Measurements from ENCODE around the gene DDX19B. TPM values are rescaled to one million over a fixed set of nuclear protein-coding genes. Genes with fewer than 3 reads are reported as not detected.

Gene DDX19B
- total and polyA plus RNA-seq, 9 of the 15 experiments (the other 6 are each of a cell fraction or from before 2014, with no cell fraction given), result 7.0 to 32.9 (median 19.3) TPM

GRCh38 chr16:70383421-70383960 lies 84.5 kb downstream of the DDX19B start:
- peaks cover 4% of the 10 kb centered on the region; the same call in 1 of the 3 replicates for H3K79me2 ChIP-seq (ENCODE audit: control insufficient read depth, insufficient read depth, low read length)
- in situ Hi-C loops (cut with MboI), result no loop called here
- ChIA-PET CTCF (ENCODE audit: low intra/inter-chr PET ratio) (no interaction called here), POLR2A (interaction anchor here (0.6 to 0.8 kb wide), 2 partner anchors 13 to 1498 kb away, joined by 3 to 4 read pairs; no protein-coding TSS in a partner anchor)
- ATAC-seq (no peak), DNase-seq (ENCODE audit: extremely low read depth in 1 of 4, low spot score in 3 of 4) (no peak), FAIRE-seq (no peak)
- H3K9me3 ChIP-seq (replicated peaks; ENCODE audit: control insufficient read depth, insufficient read depth, low read depth, low read length), result no peaks in the 10 kb centered on the region
- H3K27ac ChIP-seq (ENCODE audit: extremely low read depth, low read depth, low read length), result no peak overlapping the region
- TF ChIP-seq SNRNP70 (optimal IDR thresholded peaks at IDR 0.05; ENCODE audit: low read depth, low read length), result no peak
- peak; percentile 24 for TF ChIP-seq HNRNPK (IDR thresholded peaks at IDR 0.05; ENCODE audit: low read depth, low read length, poor library complexity, severe bottlenecking)
- no TSS peak for BruUV-seq (replicated peaks)
- WGBS (ENCODE audit: insufficient coverage, low coverage, missing lambda C conversion rate), result 94% methylated on average over 6 of the region's 6 CpGs
- peaks cover 5% of the 10 kb centered on the region; the same call in 1 of the 2 replicates for H4K20me1 ChIP-seq (replicated peaks; ENCODE audit: control insufficient read depth, insufficient read depth, low read length)
- no peak overlapping the region for H3K4me2 ChIP-seq (ENCODE audit: insufficient read depth, low read length)
- no peak overlapping the region for H3K4me3 ChIP-seq
- H3K9ac ChIP-seq (ENCODE audit: insufficient read depth in 1 of 2, low read depth in 2 of 2, low read length in 2 of 2), result no peak overlapping the region
- intact Hi-C loops (cut with micrococcal nuclease), result no loop called here
- H2AFZ ChIP-seq (ENCODE audit: low read depth, low read length), result no peak overlapping the region
- H3K36me3 ChIP-seq (ENCODE audit: control insufficient read depth, insufficient read depth, low read length), result peaks cover 90% of the 10 kb centered on the region; the same call in 2 of the 3 replicates
- H3K9me1 ChIP-seq (ENCODE audit: control insufficient read depth, insufficient read depth, low read length), result peaks cover 2% of the 10 kb centered on the region
- H3K4me1 ChIP-seq (replicated peaks in 1 of 2; ENCODE audit: control insufficient read depth in 2 of 2, insufficient read depth in 2 of 2, low read length in 2 of 2), result peaks cover 0 to 18% of the 10 kb centered on the region in 2 experiments; a peak in 2 of 5 replicates
- no peaks in the 10 kb centered on the region for H3K27me3 ChIP-seq (ENCODE audit: control insufficient read depth in 2 of 2, insufficient read depth in 2 of 2, low read length in 2 of 2)

Small RNA genes within 50 kb of the gene (small RNA-seq; reads per million reads assigned to genes)
- not detected for gene RN7SL279P

Other genes starting within 250 kb of the DDX19B start
Only the 7 nearest of the 9 such genes appear.
- gene PDPR, start 184.9 kb upstream of the DDX19B start, total RNA-seq (2014; rRNA removed), result 10.9 and 15.4 TPM in 2 replicates
- gene PDPR, start 184.9 kb upstream of the DDX19B start, total RNA-seq (2014; rRNA removed; fragmentation: Illumina TruSeq; extraction: Trizol), result 15.9 and 16.8 TPM in 2 replicates
- 19.2 and 19.5 TPM in 2 replicates for gene PDPR, start 184.9 kb upstream of the DDX19B start, total RNA-seq (2015; rRNA removed; fragmentation: Illumina TruSeq; extraction: Trizol)
- 26.0 and 26.9 TPM in 2 replicates for gene PDPR, start 184.9 kb upstream of the DDX19B start, total RNA-seq (2021)
- 33.6 and 35.7 TPM in 2 replicates for gene PDPR, start 184.9 kb upstream of the DDX19B start, polyA plus RNA-seq (2011; rRNA removed)
- 26.1 and 28.0 TPM in 2 replicates for gene PDPR, start 184.9 kb upstream of the DDX19B start, polyA plus RNA-seq (2014; fragmentation: Illumina TruSeq; extraction: Trizol)
- gene PDPR, start 184.9 kb upstream of the DDX19B start, polyA plus RNA-seq (2014; fragmentation: Nextera tagmentation; extraction: Ambion mirVana), result 1 to 10 TPM; 4.9 to 7.8 TPM
- gene PDPR, start 184.9 kb upstream of the DDX19B start, polyA plus RNA-seq (2014; rRNA removed), result 19.1 and 21.0 TPM in 2 replicates
- gene CLEC18C, start 125.4 kb upstream of the DDX19B start, total RNA-seq (2014; rRNA removed), result 1.0 and 1.3 TPM in 2 replicates
- 0.15 TPM in 1 of 2 replicates, not detected in the other for gene CLEC18C, start 125.4 kb upstream of the DDX19B start, total RNA-seq (2014; rRNA removed; fragmentation: Illumina TruSeq; extraction: Trizol)
- gene CLEC18C, start 125.4 kb upstream of the DDX19B start, total RNA-seq (2015; rRNA removed; fragmentation: Illumina TruSeq; extraction: Trizol), result 0.54 and 0.90 TPM in 2 replicates
- gene CLEC18C, start 125.4 kb upstream of the DDX19B start, total RNA-seq (2021), result 0.62 and 0.89 TPM in 2 replicates
- gene CLEC18C, start 125.4 kb upstream of the DDX19B start, polyA plus RNA-seq (2011; rRNA removed), result 0.35 and 1.1 TPM in 2 replicates
- gene CLEC18C, start 125.4 kb upstream of the DDX19B start, polyA plus RNA-seq (2014; fragmentation: Illumina TruSeq; extraction: Trizol), result 0.06 and 0.11 TPM in 2 replicates
- gene CLEC18C, start 125.4 kb upstream of the DDX19B start, polyA plus RNA-seq (2014; fragmentation: Nextera tagmentation; extraction: Ambion mirVana), result not detected
- gene CLEC18C, start 125.4 kb upstream of the DDX19B start, polyA plus RNA-seq (2014; rRNA removed), result 0.38 and 0.60 TPM in 2 replicates
- 25.2 and 28.4 TPM in 2 replicates for gene EXOSC6, start 47.2 kb upstream of the DDX19B start, total RNA-seq (2014; rRNA removed)
- 17.1 and 18.5 TPM in 2 replicates for gene EXOSC6, start 47.2 kb upstream of the DDX19B start, total RNA-seq (2014; rRNA removed; fragmentation: Illumina TruSeq; extraction: Trizol)
- gene EXOSC6, start 47.2 kb upstream of the DDX19B start, total RNA-seq (2015; rRNA removed; fragmentation: Illumina TruSeq; extraction: Trizol), result 18.4 and 19.5 TPM in 2 replicates
- gene EXOSC6, start 47.2 kb upstream of the DDX19B start, total RNA-seq (2021), result 27.6 and 29.0 TPM in 2 replicates
- 9.5 and 11.2 TPM in 2 replicates for gene EXOSC6, start 47.2 kb upstream of the DDX19B start, polyA plus RNA-seq (2011; rRNA removed)
- 10.0 and 10.3 TPM in 2 replicates for gene EXOSC6, start 47.2 kb upstream of the DDX19B start, polyA plus RNA-seq (2014; fragmentation: Illumina TruSeq; extraction: Trizol)
- 10 to 100 TPM in 1 of 2 experiments, 1 to 10 TPM in 1; 9.2 to 11.6 TPM for gene EXOSC6, start 47.2 kb upstream of the DDX19B start, polyA plus RNA-seq (2014; fragmentation: Nextera tagmentation; extraction: Ambion mirVana)
- 15.6 and 21.8 TPM in 2 replicates for gene EXOSC6, start 47.2 kb upstream of the DDX19B start, polyA plus RNA-seq (2014; rRNA removed)
- gene AARS1, start 9.7 kb upstream of the DDX19B start, total RNA-seq (2014; rRNA removed), result 174 and 200 TPM in 2 replicates
- gene AARS1, start 9.7 kb upstream of the DDX19B start, total RNA-seq (2014; rRNA removed; fragmentation: Illumina TruSeq; extraction: Trizol), result 104 and 106 TPM in 2 replicates
- 73.1 and 73.7 TPM in 2 replicates for gene AARS1, start 9.7 kb upstream of the DDX19B start, total RNA-seq (2015; rRNA removed; fragmentation: Illumina TruSeq; extraction: Trizol)
- 190 and 207 TPM in 2 replicates for gene AARS1, start 9.7 kb upstream of the DDX19B start, total RNA-seq (2021)
- 235 and 246 TPM in 2 replicates for gene AARS1, start 9.7 kb upstream of the DDX19B start, polyA plus RNA-seq (2011; rRNA removed)
- 213 and 235 TPM in 2 replicates for gene AARS1, start 9.7 kb upstream of the DDX19B start, polyA plus RNA-seq (2014; fragmentation: Illumina TruSeq; extraction: Trizol)
- 100 to 1,000 TPM in 1 of 2 experiments, 10 to 100 TPM in 1; 50.1 to 138 TPM for gene AARS1, start 9.7 kb upstream of the DDX19B start, polyA plus RNA-seq (2014; fragmentation: Nextera tagmentation; extraction: Ambion mirVana)
- gene AARS1, start 9.7 kb upstream of the DDX19B start, polyA plus RNA-seq (2014; rRNA removed), result 165 and 174 TPM in 2 replicates
- 65.6 and 77.8 TPM in 2 replicates for gene DDX19A, start 47.7 kb downstream of the DDX19B start, total RNA-seq (2014; rRNA removed)
- gene DDX19A, start 47.7 kb downstream of the DDX19B start, total RNA-seq (2014; rRNA removed; fragmentation: Illumina TruSeq; extraction: Trizol), result 59.9 and 60.2 TPM in 2 replicates
- 65.4 and 68.5 TPM in 2 replicates for gene DDX19A, start 47.7 kb downstream of the DDX19B start, total RNA-seq (2015; rRNA removed; fragmentation: Illumina TruSeq; extraction: Trizol)
- 50.1 and 55.2 TPM in 2 replicates for gene DDX19A, start 47.7 kb downstream of the DDX19B start, total RNA-seq (2021)
- 49.3 and 71.7 TPM in 2 replicates for gene DDX19A, start 47.7 kb downstream of the DDX19B start, polyA plus RNA-seq (2011; rRNA removed)
- gene DDX19A, start 47.7 kb downstream of the DDX19B start, polyA plus RNA-seq (2014; fragmentation: Illumina TruSeq; extraction: Trizol), result 82.2 and 95.9 TPM in 2 replicates
- 10 to 100 TPM; 27.3 to 57.9 TPM for gene DDX19A, start 47.7 kb downstream of the DDX19B start, polyA plus RNA-seq (2014; fragmentation: Nextera tagmentation; extraction: Ambion mirVana)
- gene DDX19A, start 47.7 kb downstream of the DDX19B start, polyA plus RNA-seq (2014; rRNA removed), result 66.4 and 74.9 TPM in 2 replicates
- gene ST3GAL2, start 139.9 kb downstream of the DDX19B start, total RNA-seq (2014; rRNA removed), result 75.5 and 95.5 TPM in 2 replicates
- 23.7 and 31.8 TPM in 2 replicates for gene ST3GAL2, start 139.9 kb downstream of the DDX19B start, total RNA-seq (2014; rRNA removed; fragmentation: Illumina TruSeq; extraction: Trizol)
- gene ST3GAL2, start 139.9 kb downstream of the DDX19B start, total RNA-seq (2015; rRNA removed; fragmentation: Illumina TruSeq; extraction: Trizol), result 48.9 and 53.8 TPM in 2 replicates
- gene ST3GAL2, start 139.9 kb downstream of the DDX19B start, total RNA-seq (2021), result 98.9 and 108 TPM in 2 replicates
- gene ST3GAL2, start 139.9 kb downstream of the DDX19B start, polyA plus RNA-seq (2011; rRNA removed), result 34.3 and 40.9 TPM in 2 replicates
- gene ST3GAL2, start 139.9 kb downstream of the DDX19B start, polyA plus RNA-seq (2014; fragmentation: Illumina TruSeq; extraction: Trizol), result 25.1 and 50.7 TPM in 2 replicates
- gene ST3GAL2, start 139.9 kb downstream of the DDX19B start, polyA plus RNA-seq (2014; fragmentation: Nextera tagmentation; extraction: Ambion mirVana), result 1 to 10 TPM; 1.5 to 2.4 TPM
- 50.5 and 57.8 TPM in 2 replicates for gene ST3GAL2, start 139.9 kb downstream of the DDX19B start, polyA plus RNA-seq (2014; rRNA removed)
- gene FCSK, start 155.4 kb downstream of the DDX19B start, total RNA-seq (2014; rRNA removed), result 12.6 and 15.6 TPM in 2 replicates
- 4.7 and 6.9 TPM in 2 replicates for gene FCSK, start 155.4 kb downstream of the DDX19B start, total RNA-seq (2014; rRNA removed; fragmentation: Illumina TruSeq; extraction: Trizol)
- gene FCSK, start 155.4 kb downstream of the DDX19B start, total RNA-seq (2015; rRNA removed; fragmentation: Illumina TruSeq; extraction: Trizol), result 7.4 and 7.7 TPM in 2 replicates
- 18.6 and 19.0 TPM in 2 replicates for gene FCSK, start 155.4 kb downstream of the DDX19B start, total RNA-seq (2021)
- 13.5 and 22.6 TPM in 2 replicates for gene FCSK, start 155.4 kb downstream of the DDX19B start, polyA plus RNA-seq (2011; rRNA removed)
- 8.3 and 9.1 TPM in 2 replicates for gene FCSK, start 155.4 kb downstream of the DDX19B start, polyA plus RNA-seq (2014; fragmentation: Illumina TruSeq; extraction: Trizol)
- gene FCSK, start 155.4 kb downstream of the DDX19B start, polyA plus RNA-seq (2014; fragmentation: Nextera tagmentation; extraction: Ambion mirVana), result 1 to 10 TPM in 1 of 2 experiments, under 1 TPM in 1; 0.92 to 1.1 TPM
- 15.1 and 19.9 TPM in 2 replicates for gene FCSK, start 155.4 kb downstream of the DDX19B start, polyA plus RNA-seq (2014; rRNA removed)

All from K562 (cell line).